ENCODE data around the gene REXO4.
"Not testable (repeated sequence)": the region's sequence is repeated elsewhere in the genome, so short reads cannot be mapped to it uniquely, and the experiment has no call there.

Gene REXO4

DNA sequence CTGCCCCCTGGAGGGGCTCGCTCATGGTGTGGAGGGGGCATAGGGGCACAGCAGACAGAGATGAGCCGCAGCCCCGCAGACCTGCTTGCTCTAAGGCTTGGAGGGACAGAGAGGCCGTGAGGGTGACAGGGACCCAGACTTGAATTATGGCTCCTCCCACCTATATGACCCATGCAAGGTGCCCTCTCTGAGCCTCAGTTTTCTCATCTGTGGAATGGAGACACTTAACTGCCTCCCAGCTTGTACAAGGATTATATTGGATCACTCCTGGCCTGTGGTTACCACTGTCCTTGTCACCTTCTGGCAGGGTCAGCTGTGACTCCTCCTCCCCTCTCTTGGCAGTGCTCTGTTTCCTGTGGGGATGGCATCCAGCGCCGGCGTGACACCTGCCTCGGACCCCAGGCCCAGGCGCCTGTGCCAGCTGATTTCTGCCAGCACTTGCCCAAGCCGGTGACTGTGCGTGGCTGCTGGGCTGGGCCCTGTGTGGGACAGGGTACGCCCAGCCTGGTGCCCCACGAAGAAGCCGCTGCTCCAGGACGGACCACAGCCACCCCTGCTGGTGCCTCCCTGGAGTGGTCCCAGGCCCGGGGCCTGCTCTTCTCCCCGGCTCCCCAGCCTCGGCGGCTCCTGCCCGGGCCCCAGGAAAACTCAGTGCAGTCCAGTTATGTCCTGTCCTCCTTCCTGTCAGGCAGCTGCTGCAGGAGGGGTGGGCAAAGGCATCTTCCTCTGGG is 37.3 kb upstream of the REXO4 start:
- Histone ChIP-seq H3K27ac (no peak overlapping the region), H3K27me3 (no peaks in the 10 kb centered on the region), H3K36me3 (no peaks in the 10 kb centered on the region), H3K9me3 (no peaks in the 10 kb centered on the region), H3K4me3 (no peak overlapping the region), H3K4me1 (peaks cover 0 to 8% (median 4%) of the 10 kb centered on the region in 4 donors)
- DNase-seq = no peak
- intact Hi-C loops (cut with DNase I; ENCODE audit: low total_unique reads) = no loop called here
- no peak for TF ChIP-seq CTCF (IDR thresholded peaks at IDR 0.05)

- H3K9me3 ChIP-seq = no peaks in the 10 kb centered on the region
- H3K4me3 ChIP-seq = no peak overlapping the region
- H3K27me3 ChIP-seq = no peaks in the 10 kb centered on the region
- DNase-seq = no peak
- no peaks in the 10 kb centered on the region for H3K36me3 ChIP-seq
- no peak overlapping the region for H3K27ac ChIP-seq
- TF ChIP-seq CTCF (IDR thresholded peaks at IDR 0.05) = no peak
- intact Hi-C loops (cut with DNase I; ENCODE audit: low total_unique reads) = no loop called here
- peaks cover 0 to 8% (median 3%) of the 10 kb centered on the region in 4 donors for H3K4me1 ChIP-seq
These were observed 36.5 kb upstream of the REXO4 start for GRCh38 chr9:133454325-133454724.

DNA sequence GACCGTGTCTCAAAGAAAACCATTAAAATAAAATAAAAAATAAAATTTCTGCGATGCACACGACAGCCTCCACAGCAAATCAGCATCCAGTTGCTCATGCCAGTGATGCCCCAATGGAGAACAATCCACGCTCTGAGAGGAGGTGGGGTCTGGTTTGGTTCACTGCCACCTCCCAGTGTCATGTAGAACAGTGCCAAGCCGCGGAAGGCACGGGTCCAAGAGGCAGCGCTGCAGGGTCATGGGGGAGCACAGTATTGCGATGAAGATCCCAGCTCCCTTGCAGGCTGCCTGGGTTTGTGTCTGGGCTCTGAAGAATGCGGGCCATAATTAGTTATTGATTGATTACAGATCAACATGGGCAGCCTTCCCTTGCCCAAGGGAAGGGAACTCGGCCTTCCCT is 35.8 kb upstream of the REXO4 start:
- Histone ChIP-seq H3K4me1 (peaks cover 0 to 1% (median under 1%) of the 10 kb centered on the region in 4 donors), H3K27ac (no peak overlapping the region), H3K27me3 (no peaks in the 10 kb centered on the region), H3K4me3 (no peak overlapping the region), H3K9me3 (no peaks in the 10 kb centered on the region), H3K36me3 (no peaks in the 10 kb centered on the region)
- no peak for TF ChIP-seq CTCF (IDR thresholded peaks at IDR 0.05)
- DNase-seq = no peak
- intact Hi-C loops (cut with DNase I; ENCODE audit: low total_unique reads) = no loop called here

GRCh38 chr9:133452562-133452961 is 34.8 kb upstream of the REXO4 start:
- intact Hi-C loops (cut with DNase I; ENCODE audit: low total_unique reads) = no loop called here
- no peaks in the 10 kb centered on the region for H3K27me3 ChIP-seq
- no peaks in the 10 kb centered on the region for H3K4me1 ChIP-seq
- no peak for DNase-seq
- H3K27ac ChIP-seq = no peak overlapping the region
- TF ChIP-seq CTCF (IDR thresholded peaks at IDR 0.05) = no peak
- no peaks in the 10 kb centered on the region for H3K36me3 ChIP-seq
- H3K4me3 ChIP-seq = no peak overlapping the region
- no peaks in the 10 kb centered on the region for H3K9me3 ChIP-seq

DNA sequence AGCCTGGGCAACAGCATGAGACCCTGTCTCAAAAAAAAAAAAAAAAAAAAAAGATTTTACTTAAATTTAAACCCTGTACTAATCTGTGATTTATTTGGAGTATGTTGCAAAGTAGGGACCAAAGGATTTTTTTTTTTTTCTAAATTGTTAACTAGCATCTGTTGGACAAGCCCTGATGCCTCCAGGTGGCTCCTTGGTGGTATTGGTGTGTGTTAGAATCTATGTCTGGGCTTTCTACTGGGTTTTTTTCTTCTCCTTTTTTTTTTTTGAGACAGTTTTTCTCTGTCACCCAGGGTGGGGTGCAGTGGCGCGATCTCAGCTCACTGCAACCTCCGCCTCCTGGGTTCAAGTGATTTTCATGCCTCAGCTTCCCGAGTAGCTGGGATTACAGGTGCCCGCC is 34.1 kb upstream of the REXO4 start:
- DNase-seq; H3K36me3 ChIP-seq; intact Hi-C loops (cut with DNase I; ENCODE audit: low total_unique reads); H3K27me3 ChIP-seq; H3K4me1 ChIP-seq; H3K27ac ChIP-seq; H3K4me3 ChIP-seq; H3K9me3 ChIP-seq: not testable (repeated sequence)

- intact Hi-C loops (cut with DNase I; ENCODE audit: low total_unique reads) = no loop called here
- H3K9me3 ChIP-seq = no peaks in the 10 kb centered on the region
- H3K27me3 ChIP-seq = no peaks in the 10 kb centered on the region
- TF ChIP-seq CTCF (IDR thresholded peaks at IDR 0.05) = no peak
- no peak overlapping the region for H3K27ac ChIP-seq
- H3K4me3 ChIP-seq = no peak overlapping the region
- DNase-seq = no peak
- no peaks in the 10 kb centered on the region for H3K4me1 ChIP-seq
- H3K36me3 ChIP-seq = no peaks in the 10 kb centered on the region
These were observed 31.9 kb upstream of the REXO4 start for GRCh38 chr9:133449760-133450159.

Data from tibial artery (tissue), 4 donors.